Measurements from ENCODE around the gene PPARG.
"Not testable (repeated sequence)": the region's sequence is repeated elsewhere in the genome, so short reads cannot be mapped to it uniquely, and the experiment has no call there.

Gene PPARG

DNA sequence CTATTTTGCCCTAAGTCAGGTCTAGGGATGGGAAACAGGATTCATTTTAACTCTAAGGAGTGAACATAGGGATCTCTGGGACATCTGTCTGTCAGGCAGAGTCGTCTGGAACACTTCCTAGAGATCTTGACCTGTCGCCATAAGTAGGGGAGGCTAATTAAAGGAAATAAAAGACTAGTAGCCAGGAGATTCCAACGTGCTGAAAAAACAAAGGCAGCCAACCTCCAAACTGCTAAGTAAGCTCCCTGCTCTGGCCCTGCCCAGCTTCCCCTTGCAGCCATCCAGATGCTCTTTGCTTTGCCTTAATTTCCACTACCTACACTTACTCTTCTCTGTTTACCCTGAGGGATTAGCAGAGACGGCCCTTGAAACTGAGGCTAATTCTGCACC, 177.0 kb downstream of the PPARG start:
- DNase-seq = no peak

DNA sequence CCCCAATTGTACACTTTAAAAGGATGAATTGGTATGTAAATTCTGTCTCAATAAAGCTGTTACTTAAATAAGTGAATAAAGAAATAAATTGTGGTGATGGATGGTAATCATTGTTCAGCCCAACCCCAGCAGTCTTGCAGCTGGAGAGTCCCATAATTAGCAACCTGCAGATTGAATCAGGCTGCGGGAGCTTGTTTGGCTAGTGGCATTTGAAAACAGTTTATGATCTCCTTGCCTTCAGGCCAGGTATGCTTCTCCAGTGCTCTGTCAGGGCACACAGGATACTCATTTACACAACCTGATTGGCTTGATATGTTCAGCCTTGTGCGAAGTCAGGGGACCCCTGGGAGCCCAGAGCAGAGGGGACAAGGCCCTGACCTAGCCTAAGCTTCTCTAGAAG, 178.9 kb downstream of the PPARG start:
- DNase-seq = no peak

DNA sequence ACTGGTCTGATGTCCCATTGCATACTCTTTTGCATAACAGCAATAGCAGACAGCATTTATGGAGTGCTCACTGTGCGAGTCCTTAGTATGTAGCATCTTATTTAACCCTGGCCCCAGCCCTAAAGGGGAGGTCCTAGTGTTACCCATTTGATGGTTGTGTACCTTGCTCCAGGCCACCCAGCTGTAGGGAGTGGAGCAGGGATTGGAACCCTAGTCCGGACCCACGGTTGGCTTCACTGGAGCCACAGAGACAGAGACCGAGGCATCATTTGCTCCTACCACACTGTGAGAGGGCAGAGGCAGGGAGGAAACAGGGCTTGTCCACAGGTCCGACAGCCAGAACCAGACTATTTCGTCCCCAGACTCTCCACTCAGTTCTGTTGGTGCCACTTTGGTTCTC, 179.4 kb downstream of the PPARG start:
- DNase-seq = no peak

DNA sequence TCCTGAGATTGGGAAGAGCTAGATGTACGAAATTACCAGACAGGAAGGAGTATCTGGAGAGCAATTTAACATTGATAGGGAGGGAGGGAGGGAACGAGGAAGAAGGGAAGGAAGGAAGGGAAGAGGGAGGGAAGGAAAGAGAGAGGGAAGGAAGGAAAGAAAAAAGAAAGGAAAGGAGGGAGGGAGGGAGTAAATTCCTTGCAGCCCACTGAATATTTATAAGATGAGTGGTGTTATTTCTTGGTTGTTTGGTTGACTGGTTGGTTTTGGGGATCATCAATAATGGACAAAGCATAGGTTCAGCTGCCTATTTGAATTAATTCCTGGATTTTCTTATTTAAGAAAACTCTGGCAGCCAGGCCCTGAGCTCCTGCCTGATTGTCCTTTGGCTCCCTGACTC, 179.9 kb downstream of the PPARG start:
- no peak for DNase-seq

DNA sequence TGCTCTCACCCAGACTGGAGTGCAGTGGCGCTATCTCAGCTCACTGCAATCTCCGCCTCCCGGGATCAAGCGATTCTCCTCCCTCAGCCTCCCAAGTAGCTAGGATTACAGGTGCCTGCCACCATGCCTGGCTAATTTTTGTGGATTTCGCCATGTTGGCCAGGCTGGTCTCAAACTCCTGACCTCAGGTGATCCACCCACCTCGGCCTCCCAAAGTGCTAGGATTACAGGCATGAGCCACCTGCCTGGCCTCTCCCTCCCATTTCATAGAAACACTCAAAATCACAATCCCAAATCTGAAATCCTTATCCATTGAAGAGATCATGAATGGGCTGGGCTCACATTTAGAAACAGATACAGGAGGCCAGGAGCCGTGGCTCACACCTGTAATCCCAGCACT, 180.4 kb downstream of the PPARG start:
- not testable (repeated sequence) for DNase-seq

DNA sequence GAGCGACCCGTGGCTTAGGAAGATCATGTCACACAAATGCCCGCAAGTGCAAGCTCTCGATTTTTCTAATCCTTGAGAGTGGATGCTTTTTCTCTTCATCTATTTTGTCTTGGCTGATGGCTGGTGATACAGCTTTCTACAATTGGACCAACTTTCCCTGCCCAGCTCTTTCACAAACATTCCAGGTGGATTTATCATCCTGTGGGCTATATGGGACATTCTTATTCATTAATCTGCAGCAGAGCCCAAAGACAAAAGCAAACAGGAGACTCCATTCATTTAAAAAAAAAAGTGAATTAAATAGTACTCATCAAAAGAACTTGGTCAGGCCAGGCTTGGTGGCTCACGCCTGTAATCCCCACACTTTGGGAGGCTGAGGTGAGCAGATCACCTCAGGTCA, 181.2 kb downstream of the PPARG start:
- no peak for DNase-seq

DNA sequence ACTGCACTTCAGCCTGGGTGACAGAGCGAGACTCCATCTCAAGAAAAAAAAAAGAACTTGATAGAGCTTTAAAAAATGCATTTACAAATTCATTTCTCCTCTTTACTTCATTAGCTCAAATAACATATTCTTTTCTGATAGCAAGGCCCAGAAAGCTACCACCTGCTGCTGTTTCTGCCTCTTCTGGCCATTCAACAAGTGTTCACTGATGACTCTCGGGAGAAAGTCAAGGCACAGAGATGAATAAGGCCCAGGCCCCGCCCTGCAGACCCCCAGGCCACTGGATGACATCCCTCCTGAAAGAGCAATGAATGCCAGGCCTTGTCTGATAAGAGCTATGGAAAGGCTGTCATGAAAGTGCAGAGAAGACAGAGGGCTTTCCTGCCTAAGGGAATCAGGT, 181.8 kb downstream of the PPARG start:
- no peak for DNase-seq

DNA sequence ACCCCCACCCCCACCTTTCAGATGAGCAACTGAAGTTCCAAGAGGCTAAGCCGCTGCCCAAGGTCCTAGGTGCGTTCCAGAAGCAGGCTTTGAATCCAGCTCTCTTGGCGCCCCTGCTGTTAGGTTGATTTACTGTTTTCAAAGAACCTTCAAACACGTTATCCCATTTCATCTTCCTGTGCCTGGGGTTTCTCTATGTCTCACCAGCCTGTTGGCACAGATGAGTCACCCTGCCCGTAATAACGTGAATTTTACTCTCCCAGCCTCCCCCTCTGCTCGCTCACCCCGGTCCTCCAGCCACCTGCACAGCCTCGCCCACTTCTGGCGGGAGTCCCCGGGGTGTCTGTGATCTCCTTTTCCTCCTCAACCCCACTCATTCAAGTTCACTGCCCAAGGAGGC, 182.4 kb downstream of the PPARG start:
- DNase-seq = peak; percentile 73 to 81

DNA sequence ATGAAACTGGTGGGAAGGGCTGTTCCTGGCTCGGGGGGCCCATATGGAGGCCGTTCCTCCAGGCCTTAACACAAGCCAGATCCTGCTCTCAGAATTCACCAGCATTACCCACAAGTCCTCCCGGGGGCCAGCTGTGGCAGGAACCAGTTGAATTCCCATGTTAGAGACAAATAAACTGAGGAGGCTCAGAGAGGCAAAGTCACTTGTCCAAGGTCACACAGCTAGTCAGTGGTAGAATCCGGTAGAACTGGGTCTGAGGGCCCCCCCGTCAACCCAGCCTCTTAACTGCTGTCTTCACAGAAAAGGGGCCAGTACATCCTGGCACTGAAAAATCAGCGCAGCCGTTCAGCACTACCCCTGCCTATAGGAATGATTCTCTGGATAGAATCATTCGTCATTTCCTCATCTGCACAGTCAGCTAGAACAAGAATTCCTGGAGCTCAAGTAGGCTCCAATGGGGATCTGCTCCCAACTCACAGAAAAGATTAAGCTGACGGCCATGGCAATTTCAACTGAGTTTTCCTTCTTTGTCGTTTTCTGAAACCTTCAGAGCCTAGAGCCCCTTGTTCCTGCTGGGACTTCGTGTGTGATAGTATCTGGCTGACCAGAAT, 183.2 kb downstream of the PPARG start:
- DNase-seq = no peak

DNA sequence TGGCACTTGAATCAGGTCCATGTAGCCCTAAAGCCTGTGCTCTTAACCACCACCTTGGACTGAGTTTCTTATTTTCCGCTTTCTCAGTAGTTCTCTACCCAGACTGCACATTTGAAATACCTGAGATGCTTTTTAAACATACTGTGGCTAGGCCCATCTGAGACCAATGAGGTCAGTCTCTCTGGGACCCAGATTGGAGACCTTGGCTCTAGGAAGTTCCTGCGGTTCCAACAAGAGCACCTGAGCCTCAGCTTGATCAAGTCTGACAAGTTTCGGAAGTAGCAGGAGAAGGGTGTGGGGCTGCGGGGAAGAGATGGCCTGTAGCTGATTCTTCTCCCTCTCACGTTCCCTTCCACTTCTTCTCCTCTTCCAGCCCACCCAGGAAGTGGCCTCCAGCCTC, 183.9 kb downstream of the PPARG start:
- DNase-seq = no peak

DNA sequence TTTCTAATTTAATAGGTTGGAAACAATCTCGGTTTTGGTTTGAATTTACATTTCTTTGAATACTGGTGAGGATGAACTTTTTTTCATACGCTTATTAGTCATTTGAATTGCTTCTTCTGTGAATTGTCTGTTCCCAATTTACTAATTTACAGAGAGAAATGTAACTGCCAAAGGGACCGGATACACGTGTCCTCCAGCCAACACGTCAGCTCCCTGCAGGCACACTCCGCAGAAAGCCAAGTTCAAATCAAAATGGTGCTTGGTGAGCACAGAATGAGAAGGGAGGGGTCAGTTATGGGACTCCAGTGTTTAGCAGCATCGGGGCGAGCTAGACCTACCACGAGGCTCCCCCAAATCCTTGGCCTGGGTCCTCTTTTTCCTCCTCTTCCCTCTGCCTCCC, 184.6 kb downstream of the PPARG start:
- DNase-seq = no peak

DNA sequence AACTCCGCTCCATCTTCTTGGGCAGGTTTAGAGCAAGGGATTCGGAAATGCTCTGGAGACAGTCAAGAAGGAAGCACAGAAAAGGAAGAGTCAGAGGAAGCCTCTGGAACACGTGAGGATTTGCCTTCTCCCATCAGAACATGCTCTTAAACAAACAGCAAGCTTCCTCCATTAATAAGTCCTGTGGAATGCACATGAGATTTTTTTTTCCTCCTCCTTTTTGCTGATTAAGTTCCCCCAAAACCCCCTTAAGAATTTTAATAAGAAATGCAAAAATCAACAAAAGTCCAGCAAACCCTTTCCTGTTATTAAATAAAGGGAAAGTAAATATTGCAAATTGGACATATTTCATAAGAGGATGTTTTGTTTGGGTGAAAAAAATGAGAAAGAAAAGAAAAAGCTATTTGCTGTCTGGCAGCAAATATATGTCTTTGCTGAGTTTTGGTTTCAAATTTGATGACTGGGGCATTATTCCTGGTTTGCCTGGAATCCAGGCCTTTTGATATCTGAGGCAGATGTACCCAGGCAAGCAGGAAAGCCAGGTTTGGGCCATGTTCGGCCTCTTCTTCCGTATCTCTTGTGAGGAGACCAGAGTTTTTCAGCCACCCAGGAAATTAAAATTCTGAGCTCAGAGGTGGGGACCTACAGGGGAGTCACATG, 187.5 kb downstream of the PPARG start:
- DNase-seq = no peak

DNA sequence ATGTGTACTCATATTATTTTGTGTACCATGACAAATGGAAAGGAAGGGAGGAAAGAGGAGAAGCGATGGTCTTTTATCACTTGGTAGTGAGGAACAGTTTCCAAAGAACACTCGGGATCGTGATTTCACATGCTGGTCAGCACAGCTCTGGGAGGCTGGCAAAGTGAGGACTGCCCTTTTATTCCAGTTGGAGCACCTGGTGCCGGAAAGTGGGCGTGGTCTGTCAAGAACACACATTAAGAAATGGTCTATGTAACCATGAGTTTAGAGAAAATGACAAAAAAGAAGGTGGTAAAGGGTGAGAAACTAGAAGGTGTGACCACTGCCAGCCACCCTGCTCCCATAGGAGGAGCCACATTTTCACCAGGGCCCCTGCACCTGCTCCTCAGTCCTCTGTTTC, 188.4 kb downstream of the PPARG start:
- no peak for DNase-seq

DNA sequence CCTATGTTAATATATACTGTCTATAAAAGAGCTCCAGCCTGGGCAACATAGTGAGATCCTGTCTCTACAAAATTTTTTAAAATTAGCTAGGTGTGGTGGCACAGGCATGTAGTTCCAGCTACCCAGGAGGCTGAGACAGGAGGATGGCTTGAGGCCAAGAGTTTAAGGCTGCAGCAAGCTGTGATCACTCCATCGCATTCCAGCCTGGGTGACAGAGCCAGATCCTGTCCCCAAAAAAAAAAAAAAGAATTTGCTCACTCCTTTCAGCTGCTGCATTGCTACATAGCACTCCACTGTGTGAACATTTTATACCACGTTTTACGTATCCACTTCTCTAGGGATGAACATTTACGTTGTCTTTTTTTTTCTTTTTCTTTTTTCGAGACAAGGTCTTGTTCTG, 189.5 kb downstream of the PPARG start:
- DNase-seq = no peak

DNA sequence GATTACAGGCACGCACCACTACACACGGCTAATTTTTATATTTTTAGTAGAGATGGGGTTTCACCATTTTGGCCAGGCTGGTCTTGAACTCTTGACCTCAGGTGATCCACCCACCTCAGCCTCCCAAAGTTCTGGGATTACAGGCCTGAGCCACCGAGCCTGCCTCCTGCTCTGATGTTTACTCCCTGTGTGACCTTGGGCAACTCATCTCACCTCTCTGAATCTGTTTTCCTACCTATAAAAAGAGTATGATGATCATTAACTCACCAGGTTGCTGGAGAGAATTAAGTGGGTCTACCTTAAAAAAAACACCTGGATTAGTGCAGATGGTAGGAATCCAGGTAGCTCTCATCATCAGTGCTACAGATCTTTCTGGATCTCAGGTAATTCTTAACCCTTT, 190.3 kb downstream of the PPARG start:
- DNase-seq = not testable (repeated sequence)

DNA sequence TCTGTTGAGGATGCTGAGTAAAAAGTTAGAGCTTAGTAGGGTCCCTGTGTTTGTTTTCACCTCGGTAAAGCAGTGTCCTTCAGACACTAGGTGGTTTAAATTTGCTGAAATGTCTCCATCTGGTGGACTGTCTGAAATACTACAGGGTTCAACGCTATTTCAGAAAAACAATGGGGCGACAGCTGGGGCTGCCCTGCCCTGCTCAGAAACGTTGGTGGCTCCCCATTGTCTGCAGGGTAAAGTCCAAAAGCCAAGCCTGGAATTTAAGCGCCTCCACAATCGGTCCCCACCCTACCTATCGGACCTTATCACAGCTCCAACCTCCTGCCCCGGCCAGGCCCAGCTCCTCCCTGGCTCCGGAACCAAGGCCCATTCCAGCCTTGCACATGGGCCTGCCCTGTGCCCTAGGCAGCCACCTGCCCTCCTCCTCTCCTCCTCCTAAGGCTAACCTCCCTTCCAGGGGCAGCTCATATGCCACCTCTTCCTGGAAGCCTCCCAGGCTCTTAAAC, 191.1 kb downstream of the PPARG start:
- DNase-seq = peak in 1 of 2 experiments; percentile 23

DNA sequence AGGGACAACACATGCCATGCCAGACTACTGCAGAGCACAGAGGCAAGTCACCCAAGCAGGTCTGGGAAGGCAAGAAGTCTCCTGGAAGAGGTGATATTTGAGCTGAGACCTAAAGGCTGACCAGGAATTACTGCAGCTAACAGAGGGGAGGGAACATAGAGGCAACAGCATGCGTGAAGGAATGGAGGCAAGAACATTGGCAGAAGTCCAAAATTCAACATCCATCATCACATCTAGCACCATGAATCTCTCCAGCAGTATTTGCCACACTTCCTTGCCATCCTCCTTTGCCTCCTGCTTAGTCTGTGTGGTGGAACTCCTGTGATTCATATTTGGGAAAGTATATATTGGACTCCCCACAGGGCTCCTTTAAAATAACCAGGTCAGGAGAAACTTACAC, 194.5 kb downstream of the PPARG start:
- DNase-seq = no peak

DNA sequence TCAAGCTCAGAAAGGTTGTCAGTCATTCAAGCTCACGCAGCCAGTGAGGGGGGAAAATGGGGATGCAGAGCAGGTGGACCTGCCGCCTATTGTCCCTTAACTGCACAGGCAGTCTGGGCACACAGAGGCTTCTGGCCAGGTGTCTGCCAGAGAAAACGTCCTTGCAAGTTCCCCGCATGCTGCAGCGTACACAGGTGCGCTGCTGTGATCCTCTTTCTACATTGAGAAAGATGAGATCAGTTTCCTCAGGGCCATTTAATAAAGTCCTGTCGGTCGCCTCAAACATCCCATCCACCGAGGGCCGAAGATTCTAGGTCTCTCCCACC, 195.0 kb downstream of the PPARG start:
- DNase-seq = no peak
